ENCODE measurements around the gene DNAAF5. TPM values are rescaled to one million over a fixed set of nuclear protein-coding genes. Genes with fewer than 3 reads are reported as not detected.

The DNAAF5 gene
- polyA plus RNA-seq, 3 donors: 11.0 to 14.6 (median 11.8) TPM

GRCh38 chr7:726854-727103 is 280 bp downstream of the DNAAF5 start:
- H3K27ac ChIP-seq (ENCODE audit: low read depth, low read length): no peak overlapping the region
- 0% methylated on average over 31 to 39 of the region's 39 CpGs for WGBS, 3 donors

DNA sequence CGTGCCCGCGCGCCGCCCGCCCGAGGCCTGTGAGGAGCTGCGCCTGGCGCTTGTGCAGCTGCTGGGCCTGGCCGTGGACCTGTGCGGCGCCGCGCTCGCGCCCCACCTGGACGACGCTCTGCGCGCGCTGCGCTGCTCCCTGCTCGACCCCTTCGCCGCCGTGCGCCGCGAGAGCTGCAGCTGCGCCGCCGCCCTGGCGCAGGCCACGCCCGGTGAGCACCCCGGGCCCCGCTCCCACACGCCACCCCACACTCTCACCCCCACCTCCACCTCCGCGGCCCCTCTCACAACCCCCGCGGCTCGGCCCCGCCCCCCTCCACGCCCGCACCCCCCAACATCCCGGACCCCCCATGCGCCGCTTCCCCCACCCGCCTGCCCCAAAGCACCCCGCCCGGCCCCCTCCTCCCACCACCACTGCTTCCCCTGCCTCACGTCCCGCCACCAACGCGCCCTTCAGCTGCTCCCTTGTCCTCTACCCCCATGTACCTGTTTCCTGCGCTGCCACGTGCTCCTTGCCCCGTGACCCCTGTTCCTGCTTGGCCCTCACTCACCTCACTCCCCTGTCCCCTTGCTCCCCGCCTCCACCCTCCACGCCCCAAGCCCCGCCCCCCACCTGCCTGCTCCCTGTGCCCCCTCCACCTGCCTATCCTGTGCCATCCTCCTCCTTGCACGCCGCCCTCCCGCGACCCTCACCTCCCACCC is 756 bp downstream of the DNAAF5 start, which contains the start of gene PRKAR1B:
Gene PRKAR1B, minus strand, starts transcription at position 178 of the 702 bp plus-strand sequence. CDS start 15,776 bp downstream, outside the sequence.
- H3K27ac ChIP-seq (ENCODE audit: low read depth, low read length): no peak within 1 kb of the TSS
- 1 to 3% (median 1%) methylated on average over 30 to 66 of the region's 66 CpGs for WGBS, 3 donors

- no peak overlapping the region for H3K27ac ChIP-seq (ENCODE audit: low read depth, low read length)
- 26 to 33% (median 31%) methylated on average over 21 of the region's 21 CpGs for WGBS, 3 donors
Observed at GRCh38 chr7:727806-728460, 1.4 kb downstream of the DNAAF5 start.

GRCh38 chr7:728602-729001 is 2.1 kb downstream of the DNAAF5 start:
- 87 to 89% (median 89%) methylated on average over 9 of the region's 9 CpGs for WGBS, 3 donors

DNA sequence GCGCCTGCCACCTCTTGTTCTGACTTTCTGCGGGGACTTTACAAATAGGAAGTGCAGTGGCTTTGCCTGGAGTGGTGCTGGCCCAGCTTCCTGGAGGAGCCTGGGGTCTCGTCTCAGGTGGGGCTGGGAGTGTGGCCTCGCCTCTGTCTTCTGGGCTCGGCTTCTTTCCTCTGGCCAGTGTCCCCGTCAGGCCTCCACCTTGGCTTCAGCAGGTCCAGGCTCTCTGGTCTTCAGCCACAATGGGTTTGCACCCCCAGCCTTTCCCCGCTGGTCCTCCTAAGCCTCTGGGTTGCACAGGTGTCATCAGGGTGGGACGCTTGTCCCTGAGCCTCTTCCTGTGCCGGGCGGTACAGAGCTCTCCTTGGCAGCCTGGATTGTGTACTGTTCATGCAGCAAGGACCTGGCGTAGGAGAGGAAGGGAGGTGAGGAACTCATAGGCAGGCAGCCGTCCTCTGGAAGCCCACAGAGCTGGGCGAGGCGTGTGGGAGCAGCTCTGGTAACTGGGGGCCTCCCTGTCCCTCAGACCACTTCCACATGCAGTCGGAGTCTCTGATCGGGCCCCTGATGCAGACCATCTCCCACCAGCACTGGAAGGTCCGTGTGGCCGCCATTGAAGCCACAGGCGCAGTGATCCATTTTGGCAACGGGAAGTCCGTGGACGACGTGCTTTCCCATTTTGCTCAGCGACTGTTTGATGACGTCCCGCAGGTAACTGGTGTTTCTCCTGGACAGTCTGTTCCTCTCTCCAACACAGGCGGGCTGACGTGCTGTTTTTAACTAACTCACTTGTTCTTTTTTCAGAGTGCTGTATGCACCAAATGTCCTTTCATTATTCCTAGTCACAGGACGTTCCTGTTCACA is 2.9 kb downstream of the DNAAF5 start:
- no peak overlapping the region for H3K27ac ChIP-seq (ENCODE audit: low read depth, low read length)
- WGBS, 3 donors: 90 to 92% (median 92%) methylated on average over 29 of the region's 29 CpGs

More at GRCh38 chr7:728602-729001, 2.1 kb downstream of the DNAAF5 start:
- no peak overlapping the region for H3K27ac ChIP-seq (ENCODE audit: low read depth, low read length)

DNA sequence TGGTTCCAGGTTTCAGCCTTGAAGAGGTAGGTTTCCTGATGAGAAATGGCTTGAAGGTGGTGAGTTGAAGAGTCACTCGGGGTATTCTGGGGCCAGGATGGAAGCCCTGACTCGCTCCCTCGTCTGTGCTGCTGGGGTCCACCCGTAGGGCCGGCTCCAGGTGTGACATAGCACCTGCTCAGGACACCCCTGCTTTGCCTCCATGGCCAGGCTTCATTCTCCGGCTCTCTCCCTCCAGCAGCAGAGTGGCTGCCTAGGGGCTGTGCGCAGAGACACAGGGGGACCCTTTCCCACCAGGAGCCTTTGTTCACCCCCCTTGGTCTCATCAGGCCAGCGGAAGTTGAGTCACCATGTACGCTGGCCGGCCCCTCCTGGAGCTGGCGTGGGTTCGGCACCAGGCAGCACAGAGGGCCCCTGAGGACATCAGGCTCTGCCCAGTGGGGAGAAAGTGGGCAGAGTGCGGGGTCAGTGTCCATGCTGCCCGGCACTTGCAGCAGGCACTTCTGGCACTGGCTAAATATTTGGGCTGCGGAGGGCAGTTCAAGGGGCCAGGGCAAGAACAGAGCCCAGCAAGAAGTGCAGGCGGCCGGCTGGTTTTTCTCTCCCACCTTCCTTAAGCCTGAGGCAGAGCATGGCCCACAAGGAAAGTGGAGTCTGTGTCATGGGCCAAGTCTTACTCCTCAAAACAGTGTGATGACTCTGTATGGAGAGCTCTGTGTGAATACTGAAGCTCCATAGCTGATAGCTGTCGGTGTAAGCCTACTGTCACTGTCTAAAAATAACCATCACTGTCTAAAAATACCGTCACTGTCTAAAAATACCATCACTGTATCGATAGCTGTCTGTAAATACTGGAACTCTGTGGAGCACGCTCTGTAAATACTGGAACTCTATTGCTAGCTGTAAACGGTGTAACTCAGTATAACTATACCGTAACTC is 4.3 kb downstream of the DNAAF5 start:
- no peak overlapping the region for H3K27ac ChIP-seq (ENCODE audit: low read depth, low read length)
- WGBS, 3 donors: 86 to 90% (median 86%) methylated on average over 23 of the region's 23 CpGs

GRCh38 chr7:731440-732085 is 5.1 kb downstream of the DNAAF5 start:
- H3K27ac ChIP-seq (ENCODE audit: low read depth, low read length): no peak overlapping the region
- 90 to 92% (median 92%) methylated on average over 17 of the region's 17 CpGs for WGBS, 3 donors

- 38 to 84% (median 70%) methylated on average over 17 of the region's 17 CpGs for WGBS, 3 donors
- H3K27ac ChIP-seq (ENCODE audit: low read depth, low read length): no peak overlapping the region
Observed at GRCh38 chr7:732094-732541, 5.6 kb downstream of the DNAAF5 start.

- no peak overlapping the region for H3K27ac ChIP-seq (ENCODE audit: low read depth, low read length)
- WGBS, 3 donors: 52 to 93% (median 88%) methylated on average over 3 of the region's 3 CpGs
Observed at GRCh38 chr7:732556-732955, 6.1 kb downstream of the DNAAF5 start.

DNA sequence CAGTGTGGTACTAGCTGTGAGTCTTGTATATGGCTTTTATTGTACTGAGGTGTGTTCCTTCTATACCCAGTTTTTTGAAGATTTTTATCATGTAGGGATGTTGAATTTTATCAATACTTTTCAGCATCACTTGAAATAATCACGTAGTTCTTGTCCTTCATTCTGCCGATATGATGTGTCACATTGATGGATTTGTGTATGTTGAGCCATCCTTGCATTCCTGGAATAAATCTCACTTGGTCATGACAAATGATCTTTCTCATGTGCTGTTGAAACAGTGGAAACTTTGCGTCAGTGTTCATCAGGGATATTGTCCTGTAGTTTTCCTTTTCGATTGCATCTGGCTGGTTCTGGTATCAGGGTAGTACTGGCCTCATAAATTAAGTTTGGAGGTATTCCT is 7.7 kb downstream of the DNAAF5 start:
- H3K27ac ChIP-seq (ENCODE audit: low read depth, low read length): no peak overlapping the region
- WGBS, 3 donors: 97 to 100% (median 97%) methylated on average over 4 of the region's 4 CpGs

- WGBS, 3 donors: 98 to 99% (median 98%) methylated on average over 11 of the region's 11 CpGs
- H3K27ac ChIP-seq (ENCODE audit: low read depth, low read length): no peak overlapping the region
Observed at GRCh38 chr7:734808-735207, 8.3 kb downstream of the DNAAF5 start.

GRCh38 chr7:738241-738640 is 11.7 kb downstream of the DNAAF5 start:
- 87 to 93% (median 92%) methylated on average over 5 of the region's 5 CpGs for WGBS, 3 donors
- H3K27ac ChIP-seq (ENCODE audit: low read depth, low read length): no peak overlapping the region

DNA sequence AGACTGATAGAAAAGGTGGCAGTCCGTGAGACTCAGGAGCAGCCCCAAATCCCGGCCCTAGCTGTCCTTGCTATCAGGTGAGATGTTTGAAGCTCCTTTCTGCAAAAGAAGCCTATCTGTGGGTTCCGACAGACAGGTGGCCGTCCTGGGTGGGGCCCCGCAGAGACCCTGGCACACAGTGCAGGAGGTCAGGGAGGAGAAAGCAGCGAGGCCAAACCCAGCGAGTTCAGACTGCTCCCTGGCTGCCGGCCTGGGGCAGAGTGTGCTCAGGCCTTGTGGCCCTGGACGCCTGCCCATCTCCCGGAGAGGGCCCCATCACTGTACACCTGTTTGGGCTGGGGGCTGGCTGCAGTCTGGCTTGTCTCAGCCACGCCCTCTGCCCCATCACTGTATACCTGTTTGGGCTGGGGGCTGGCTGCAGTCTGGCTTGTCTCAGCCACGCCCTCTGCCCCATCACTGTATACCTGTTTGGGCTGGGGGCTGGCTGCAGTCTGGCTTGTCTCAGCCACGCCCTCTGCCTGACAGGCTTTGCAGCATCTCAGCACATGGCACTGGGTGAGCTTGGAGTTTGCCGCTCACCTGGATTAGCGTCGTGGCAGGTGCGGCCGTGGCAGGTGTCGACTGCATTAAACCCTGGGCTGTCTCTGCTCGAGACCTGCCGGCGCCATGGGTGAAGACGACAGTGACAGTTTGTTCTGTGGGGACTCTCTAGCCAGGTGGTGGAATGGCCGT is 12.4 kb downstream of the DNAAF5 start:
- no peak overlapping the region for H3K27ac ChIP-seq (ENCODE audit: low read depth, low read length)
- 82 to 93% (median 92%) methylated on average over 23 to 24 of the region's 24 CpGs for WGBS, 3 donors

DNA sequence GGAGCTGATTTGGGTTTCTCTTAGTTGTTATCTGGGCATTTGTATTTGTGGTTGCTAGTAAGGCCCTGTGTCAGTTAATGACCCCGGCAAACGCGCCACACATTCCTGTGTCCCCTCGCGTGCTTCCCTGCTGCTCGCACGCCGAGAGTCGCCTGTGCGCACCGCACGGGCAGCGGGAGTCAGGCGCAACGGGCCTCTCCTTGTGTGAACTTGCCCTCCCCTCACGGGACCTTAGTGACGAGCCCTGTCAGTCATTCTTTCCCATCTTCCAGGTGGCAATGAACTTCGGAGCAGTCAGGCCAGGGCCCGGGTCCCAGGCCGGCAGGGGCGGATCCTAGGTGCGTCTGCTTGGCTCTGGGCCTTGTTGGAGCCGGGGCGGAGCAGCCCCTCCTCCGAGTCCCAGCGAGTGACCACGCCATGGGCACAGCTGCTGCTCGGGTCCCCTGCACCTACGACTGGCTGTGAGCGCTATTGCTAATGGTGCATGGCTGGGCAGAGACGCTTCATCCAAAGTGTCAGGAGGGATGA is 13.0 kb downstream of the DNAAF5 start:
- H3K27ac ChIP-seq (ENCODE audit: low read depth, low read length): no peak overlapping the region
- WGBS, 3 donors: 93 to 96% (median 95%) methylated on average over 31 of the region's 31 CpGs

GRCh38 chr7:739983-740942 is 13.8 kb downstream of the DNAAF5 start:
- H3K27ac ChIP-seq (ENCODE audit: low read depth, low read length): no peak overlapping the region
- WGBS, 3 donors: 94 to 96% (median 95%) methylated on average over 41 to 46 of the region's 46 CpGs

DNA sequence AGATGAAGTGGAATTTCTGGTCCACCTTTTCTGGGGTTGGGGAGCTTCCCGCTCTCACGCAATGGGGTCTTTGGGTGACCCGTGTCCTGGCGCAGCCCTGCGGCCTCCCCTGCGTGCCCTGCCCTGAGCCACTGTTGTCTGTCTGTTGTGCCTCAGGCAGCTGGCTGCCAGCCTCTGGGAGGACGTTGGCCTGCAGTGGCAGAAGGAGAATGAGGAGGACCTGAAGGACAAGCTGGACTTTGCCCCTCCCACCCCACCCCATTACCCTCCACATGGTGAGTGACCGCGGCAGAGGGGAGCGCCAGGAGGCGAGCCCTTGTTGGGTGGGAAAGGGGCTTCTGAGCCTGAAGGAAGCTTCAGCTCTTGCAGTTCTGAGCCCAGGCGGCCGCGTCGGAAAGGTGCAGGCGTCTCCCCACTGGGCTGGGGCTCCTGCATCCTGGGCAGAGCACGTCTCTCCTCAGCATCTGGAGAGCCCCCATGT is 14.7 kb downstream of the DNAAF5 start:
- no peak overlapping the region for H3K27ac ChIP-seq (ENCODE audit: low read depth, low read length)
- 94 to 95% (median 95%) methylated on average over 17 of the region's 17 CpGs for WGBS, 3 donors

Data from adipose tissue (tissue), 3 donors.